Lower leg skin (tissue), 4 donors: ENCODE measurements around the gene ZNF366. TPM values are rescaled to one million over a fixed set of nuclear protein-coding genes. Genes with fewer than 3 reads are reported as not detected.

Source experiments
- DNase-seq, 2 donors: peaks; one replicate each; pipeline ENCODE4 v3.0.0-alpha.2; 2019; ENCODE audit warnings: low spot score in 2 of 2
- H3K4me3 ChIP-seq: fragments of 200-600 bp; sonication (generic); 2 replicates; pipeline ENCODE4 v1.5.1; 2017; ENCODE audit warnings: mild to moderate bottlenecking, low read depth; ENCODE audit not compliant: poor library complexity, severe bottlenecking
- POLR2A ChIP-seq, 2 donors: fragments of 450-650 bp; IDR thresholded peaks; one replicate each; pipeline ENCODE4 v1.6.1; 2016 to 2017; ENCODE audit warnings: antibody characterized with exemption in 2 of 2, mild to moderate bottlenecking in 1 of 2, moderate library complexity in 1 of 2
- WGBS, 2 donors: methylation state at CpG; one replicate each; pipeline ENCODE4 v1.1.5; 2018; 5-methylcytosine and 5-hydroxymethylcytosine counted together
- intact Hi-C: fragments of 100-400 bp; cut with DNase I; formaldehyde crosslinking; loops from one replicate; pipeline ENCODE4 v1.15.0; 2023; ENCODE audit warnings: low total_unique reads
- total RNA-seq, 4 donors: library from RNA; depleted of rRNA; stranded (reverse); fragments of >200 nt; gene quantifications; one replicate each; pipeline ENCODE4 v1.1.0, GENCODE V29; 2016
- TF ChIP-seq, protein P1 (sequence below), 3 donors: fragments of 450-650 bp; IDR thresholded peaks; one replicate each; pipeline ENCODE4 v1.5.1; 2016; ENCODE audit warnings: antibody characterized with exemption in 3 of 3, mild to moderate bottlenecking in 3 of 3, moderate library complexity in 2 of 3

The ZNF366 gene
- total RNA-seq, 4 donors from 2014 or later, result 0.51 to 3.5 (median 1.6) TPM

DNA sequence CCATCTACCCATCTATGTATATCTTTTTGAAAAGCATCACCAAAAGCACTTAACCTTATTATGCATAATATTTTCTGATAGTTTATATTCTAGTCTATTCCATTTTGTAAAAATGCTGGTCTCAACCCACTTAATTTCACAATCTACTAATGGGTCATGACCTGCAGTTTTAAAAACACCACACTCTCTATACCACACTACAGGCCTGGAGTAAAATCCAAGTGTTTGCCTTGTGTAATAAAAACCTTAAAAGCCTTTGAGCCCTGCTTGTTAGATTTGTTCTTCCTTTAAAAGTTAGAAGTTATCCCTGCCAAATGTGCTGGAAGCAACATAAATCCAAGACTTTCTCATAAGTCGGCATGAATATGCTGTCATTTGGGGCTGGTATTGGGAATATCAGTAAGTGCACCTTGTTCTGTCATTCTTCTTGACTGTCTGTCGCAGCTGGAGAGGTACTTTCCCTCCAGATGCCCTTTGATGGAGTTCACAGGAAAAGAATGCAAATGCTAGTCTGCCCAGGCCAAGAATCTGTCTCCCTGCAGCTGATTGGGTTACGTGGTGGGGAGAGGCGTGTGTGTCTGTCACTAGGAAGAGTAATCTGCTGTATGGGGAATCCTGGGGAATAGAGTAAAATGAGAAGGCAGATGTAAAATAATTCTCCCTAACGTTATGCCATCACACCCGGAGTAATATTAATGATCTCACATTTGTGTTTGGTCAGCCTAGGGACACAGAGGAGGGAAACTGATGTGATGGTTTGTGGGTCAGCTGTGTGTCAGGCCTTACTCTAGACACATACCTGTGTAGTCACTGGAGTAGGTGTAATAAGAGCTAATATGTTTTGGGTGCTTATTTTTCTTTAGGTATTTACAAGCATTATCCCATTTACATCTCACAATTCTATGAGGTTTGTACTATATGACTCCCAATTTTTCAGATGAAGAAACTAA, 79.4 kb downstream of the ZNF366 start:
- no peak overlapping the region for H3K4me3 ChIP-seq
- 28 to 39% methylated on average over 6 of the region's 6 CpGs for WGBS, 2 donors
- no peak for DNase-seq
- TF ChIP-seq, protein P1, sequence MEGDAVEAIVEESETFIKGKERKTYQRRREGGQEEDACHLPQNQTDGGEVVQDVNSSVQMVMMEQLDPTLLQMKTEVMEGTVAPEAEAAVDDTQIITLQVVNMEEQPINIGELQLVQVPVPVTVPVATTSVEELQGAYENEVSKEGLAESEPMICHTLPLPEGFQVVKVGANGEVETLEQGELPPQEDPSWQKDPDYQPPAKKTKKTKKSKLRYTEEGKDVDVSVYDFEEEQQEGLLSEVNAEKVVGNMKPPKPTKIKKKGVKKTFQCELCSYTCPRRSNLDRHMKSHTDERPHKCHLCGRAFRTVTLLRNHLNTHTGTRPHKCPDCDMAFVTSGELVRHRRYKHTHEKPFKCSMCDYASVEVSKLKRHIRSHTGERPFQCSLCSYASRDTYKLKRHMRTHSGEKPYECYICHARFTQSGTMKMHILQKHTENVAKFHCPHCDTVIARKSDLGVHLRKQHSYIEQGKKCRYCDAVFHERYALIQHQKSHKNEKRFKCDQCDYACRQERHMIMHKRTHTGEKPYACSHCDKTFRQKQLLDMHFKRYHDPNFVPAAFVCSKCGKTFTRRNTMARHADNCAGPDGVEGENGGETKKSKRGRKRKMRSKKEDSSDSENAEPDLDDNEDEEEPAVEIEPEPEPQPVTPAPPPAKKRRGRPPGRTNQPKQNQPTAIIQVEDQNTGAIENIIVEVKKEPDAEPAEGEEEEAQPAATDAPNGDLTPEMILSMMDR (IDR thresholded peaks at IDR 0.05), result no peak
- no peak for TF ChIP-seq POLR2A (IDR thresholded peaks at IDR 0.05)
- intact Hi-C loops, result no loop called here

- DNase-seq, result no peak
- no peak overlapping the region for H3K4me3 ChIP-seq
- TF ChIP-seq, protein P1 (IDR thresholded peaks at IDR 0.05), result no peak
- TF ChIP-seq POLR2A (IDR thresholded peaks at IDR 0.05), result no peak
- intact Hi-C loops, result no loop called here
- WGBS, 2 donors, result 43 to 70% methylated on average over 2 of the region's 2 CpGs
These were observed 80.2 kb downstream of the ZNF366 start for GRCh38 chr5:72427016-72427415.

GRCh38 chr5:72426019-72426418, 81.2 kb downstream of the ZNF366 start:
- no peak for DNase-seq
- H3K4me3 ChIP-seq, result no peak overlapping the region
- TF ChIP-seq, protein P1 (IDR thresholded peaks at IDR 0.05), result no peak
- intact Hi-C loops, result no loop called here

DNA sequence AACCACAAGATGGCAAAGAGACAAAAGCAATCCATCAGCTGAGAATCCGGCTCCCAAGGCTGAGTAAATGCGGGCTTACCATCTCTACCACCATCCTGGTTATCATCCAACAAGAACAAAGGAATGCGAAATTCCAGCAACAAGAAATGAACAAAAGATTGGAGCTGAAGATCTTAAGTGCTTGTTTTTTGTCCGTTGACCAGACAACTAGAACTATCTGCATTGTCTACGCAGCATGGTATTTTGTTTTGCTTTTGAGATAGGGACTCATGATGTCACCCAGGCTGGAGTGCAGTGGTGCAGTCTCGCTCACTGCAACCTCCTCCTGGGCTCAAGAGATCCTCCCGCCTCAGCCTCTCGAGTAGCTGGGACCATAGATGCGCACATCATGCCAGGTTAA, 88.9 kb downstream of the ZNF366 start:
- TF ChIP-seq, protein P1 (IDR thresholded peaks at IDR 0.05), result no peak
- no peak for TF ChIP-seq POLR2A (IDR thresholded peaks at IDR 0.05)
- 86 to 89% methylated on average over 9 of the region's 9 CpGs for WGBS, 2 donors

DNA sequence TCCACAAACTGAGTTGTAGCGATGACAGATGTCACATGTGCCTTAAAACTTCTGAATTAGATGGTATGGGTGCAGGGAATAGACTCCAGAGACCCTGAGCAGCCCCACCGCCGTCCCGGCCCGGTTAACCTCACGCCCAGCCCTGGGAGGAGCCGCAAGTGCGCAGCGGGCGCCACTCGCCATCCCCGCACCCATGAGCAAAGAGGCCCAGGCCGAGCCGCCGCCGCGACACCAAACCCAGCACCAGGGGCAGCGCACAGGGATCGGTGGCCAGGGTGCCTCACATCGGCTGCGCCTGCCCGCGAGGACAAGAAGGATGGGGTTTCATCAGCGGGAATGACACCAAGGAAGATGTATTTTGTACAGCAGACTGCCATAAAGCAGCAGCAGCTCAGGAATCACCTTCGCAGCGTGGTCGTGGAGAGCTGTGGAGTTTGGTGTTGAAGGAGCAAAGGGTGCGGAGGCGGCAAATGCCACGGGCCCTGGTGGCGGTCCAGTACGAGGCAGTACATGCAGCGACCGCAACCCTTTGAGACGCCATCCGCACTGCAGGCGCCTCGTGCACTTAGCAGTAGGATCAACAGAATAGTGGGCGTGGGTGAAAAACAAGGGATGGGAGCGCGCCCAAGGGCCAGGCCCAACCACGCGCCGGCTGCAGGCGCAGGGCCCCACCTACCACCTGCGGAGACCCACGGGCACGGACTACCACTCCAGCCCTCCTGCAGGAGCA, 89.7 kb downstream of the ZNF366 start:
- no peak for DNase-seq
- intact Hi-C loops, result loop anchor here (5.0 kb wide), 1 partner anchor 1490 kb away; no protein-coding TSS in a partner anchor
- WGBS, 2 donors, result 96 to 97% methylated on average over 43 of the region's 48 CpGs
- no peak for TF ChIP-seq POLR2A (IDR thresholded peaks at IDR 0.05)
- TF ChIP-seq, protein P1 (IDR thresholded peaks at IDR 0.05), result no peak
- no peak overlapping the region for H3K4me3 ChIP-seq

More for the DNA sequence above, 88.9 kb downstream of the ZNF366 start:
- no peak for DNase-seq
- H3K4me3 ChIP-seq, result no peak overlapping the region
- intact Hi-C loops, result loop anchor here (5.0 kb wide), 1 partner anchor 1489 kb away; no protein-coding TSS in a partner anchor
